K562 (cell line): Measurements from ENCODE around the gene ZNF468.
"Not testable (repeated sequence)": the region's sequence is repeated elsewhere in the genome, so short reads cannot be mapped to it uniquely, and the experiment has no call there.

ENCODE experiments used
- CBFB ChIP-seq: sonication (generic); formaldehyde crosslinking; IDR thresholded peaks from 2 replicates; pipeline ENCODE4 v1.4.0; 2020; ENCODE audit warnings: mild to moderate bottlenecking, missing genetic modification reagents
- JUNB ChIP-seq: fragments of 450-650 bp; formaldehyde crosslinking; conservative IDR thresholded peaks from 2 replicates; pipeline ENCODE4 v1.4.0; 2020; ENCODE audit warnings: mild to moderate bottlenecking
- POLR2A ChIP-seq: fragments of 450-650 bp; conservative IDR thresholded peaks from 2 replicates; pipeline ENCODE4 v1.6.1; 2016
- SMARCA4 ChIP-seq: fragments of 450-650 bp; IDR thresholded peaks from 2 replicates; pipeline ENCODE4 v1.6.1; 2016
- SP1 ChIP-seq: sonication (generic); formaldehyde crosslinking; IDR thresholded peaks from 2 replicates; pipeline ENCODE4 v1.8.1; 2022; ENCODE audit warnings: mild to moderate bottlenecking, missing genetic modification reagents
- STAG1 ChIP-seq: sonication (generic); formaldehyde crosslinking; IDR thresholded peaks from 2 replicates; pipeline ENCODE4 v1.5.0; 2020; ENCODE audit warnings: missing genetic modification reagents, borderline replicate concordance

DNA sequence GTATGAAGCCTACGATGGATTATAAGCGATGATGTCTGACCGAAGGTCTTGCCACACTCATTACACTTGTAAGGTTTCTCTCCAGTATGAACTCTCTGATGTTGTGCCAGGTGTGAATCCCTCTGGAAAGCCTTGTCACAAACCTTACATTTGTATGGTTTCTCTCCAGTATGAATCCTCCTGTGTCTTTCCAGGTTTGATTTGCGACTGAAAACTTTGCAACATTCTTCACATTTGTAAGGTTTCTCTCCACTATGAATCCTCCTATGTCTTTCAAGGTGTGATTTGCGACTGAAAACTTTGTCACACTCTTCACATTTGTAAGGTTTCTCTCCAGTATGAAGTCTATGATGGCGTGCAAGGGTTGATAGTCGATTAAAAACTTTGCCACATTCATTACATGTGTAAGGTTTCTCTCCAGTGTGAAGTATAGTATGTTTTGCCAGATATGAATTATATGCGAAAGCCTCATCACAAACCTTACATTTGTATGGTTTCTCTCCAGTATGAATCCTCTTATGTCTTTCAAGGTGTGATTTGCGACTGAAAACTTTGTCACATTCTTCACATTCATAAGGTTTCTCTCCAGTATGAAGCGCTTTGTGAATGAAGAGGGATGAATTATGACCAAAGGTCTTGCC, 16.5 kb downstream of the ZNF468 start:
- not testable (repeated sequence) for TF ChIP-seq JUNB (CRISPR knock-in tag); CBFB (CRISPR knock-in tag); SP1 (CRISPR knock-in tag); SMARCA4; STAG1; POLR2A
